GM15510 (cell line): ENCODE measurements around the gene SPOCK1.

ENCODE experiments used
- POLR2A ChIP-seq: IDR thresholded peaks from 3 replicates; pipeline ENCODE4 v1.6.1; 2011; ENCODE audit warnings: borderline replicate concordance; ENCODE audit not compliant: insufficient read length; ENCODE audit errors: extremely low read depth

The SPOCK1 gene

GRCh38 chr5:137113939-137114338, 385.2 kb downstream of the SPOCK1 start:
- no peak for TF ChIP-seq POLR2A

- TF ChIP-seq POLR2A = no peak
Observed at GRCh38 chr5:137113161-137113560, 386.0 kb downstream of the SPOCK1 start.

GRCh38 chr5:137105351-137106035, 393.6 kb downstream of the SPOCK1 start:
- TF ChIP-seq POLR2A = no peak

GRCh38 chr5:137101544-137101943, 397.6 kb downstream of the SPOCK1 start:
- TF ChIP-seq POLR2A = no peak

- TF ChIP-seq POLR2A = no peak
Observed at GRCh38 chr5:137099651-137100050, 399.5 kb downstream of the SPOCK1 start.

- TF ChIP-seq POLR2A = no peak
Observed at GRCh38 chr5:137098663-137099062, 400.5 kb downstream of the SPOCK1 start.

- TF ChIP-seq POLR2A = no peak
Observed at GRCh38 chr5:137098238-137098637, 400.9 kb downstream of the SPOCK1 start.

- no peak for TF ChIP-seq POLR2A
Observed at GRCh38 chr5:137097203-137097602, 401.9 kb downstream of the SPOCK1 start.

GRCh38 chr5:137096149-137097103, 402.7 kb downstream of the SPOCK1 start:
- no peak for TF ChIP-seq POLR2A

- TF ChIP-seq POLR2A = no peak
Observed at GRCh38 chr5:137095597-137095996, 403.5 kb downstream of the SPOCK1 start.

GRCh38 chr5:137092831-137093230, 406.3 kb downstream of the SPOCK1 start:
- no peak for TF ChIP-seq POLR2A

- TF ChIP-seq POLR2A = no peak
Observed at GRCh38 chr5:137091472-137091871, 407.7 kb downstream of the SPOCK1 start.

GRCh38 chr5:137090721-137091120, 408.4 kb downstream of the SPOCK1 start:
- no peak for TF ChIP-seq POLR2A

- no peak for TF ChIP-seq POLR2A
Observed at GRCh38 chr5:137090151-137090550, 409.0 kb downstream of the SPOCK1 start.

GRCh38 chr5:137088175-137088574, 411.0 kb downstream of the SPOCK1 start:
- no peak for TF ChIP-seq POLR2A

GRCh38 chr5:137086342-137086741, 412.8 kb downstream of the SPOCK1 start:
- no peak for TF ChIP-seq POLR2A
